ENCODE measurements around the gene ELOB. TPM values are rescaled to one million over a fixed set of nuclear protein-coding genes. Genes with fewer than 3 reads are reported as not detected.

The ELOB gene
- 237 and 248 TPM in 2 replicates for total RNA-seq (2021; fragmentation: NEBNext Ultra II Directional; extraction: Animal tissue kit (Norgen Biotek cat#: 25700))
- 1,357 and 1,702 TPM in 2 replicates for polyA plus RNA-seq (2011; rRNA removed)
- 705 TPM for polyA plus RNA-seq (2011; cell fraction: cytosol; rRNA removed)
- polyA plus RNA-seq (2011; cell fraction: nucleus; rRNA removed) = 474 TPM
- polyA plus RNA-seq (2012, experiment 1 of 2) = 292 to 520 TPM (median 401 TPM) in 4 replicates
- polyA plus RNA-seq (2012, experiment 2 of 2) = 2,300 TPM
- polyA plus RNA-seq (2013, experiment 1 of 2) = 136 TPM
- polyA plus RNA-seq (2013, experiment 2 of 2) = 134 TPM
- 86.0 and 133 TPM in 2 replicates for polyA minus RNA-seq (2011; rRNA and poly(A)+ RNA removed)
- 98.0 TPM for polyA minus RNA-seq (2011; cell fraction: cytosol; rRNA and poly(A)+ RNA removed)
- 84.9 TPM for polyA minus RNA-seq (2011; cell fraction: nucleus; rRNA and poly(A)+ RNA removed)
- long read RNA-seq, experiment 1, transcript ELOB-202 (3 exons, 997 nt) = major isoform, 124 of 219 reads
- long read RNA-seq, experiment 1, transcript ELOB-203 (4 exons, 991 nt) = minor isoform, 63 of 219 reads
- long read RNA-seq, experiment 1, partial matches to known transcripts = 17 of 219 reads
- long read RNA-seq, experiment 1, other reads (novel, unspliced or antisense) = 9 of 219 reads
- long read RNA-seq, experiment 2, transcript ELOB-202 (3 exons, 997 nt) = minor isoform, 9 of 28 reads
- long read RNA-seq, experiment 2, transcript ELOB-203 (4 exons, 991 nt) = major isoform, 19 of 28 reads
- long read RNA-seq, experiment 2, partial matches to known transcripts = 0 of 28 reads
- long read RNA-seq, experiment 2, other reads (novel, unspliced or antisense) = 0 of 28 reads

DNA sequence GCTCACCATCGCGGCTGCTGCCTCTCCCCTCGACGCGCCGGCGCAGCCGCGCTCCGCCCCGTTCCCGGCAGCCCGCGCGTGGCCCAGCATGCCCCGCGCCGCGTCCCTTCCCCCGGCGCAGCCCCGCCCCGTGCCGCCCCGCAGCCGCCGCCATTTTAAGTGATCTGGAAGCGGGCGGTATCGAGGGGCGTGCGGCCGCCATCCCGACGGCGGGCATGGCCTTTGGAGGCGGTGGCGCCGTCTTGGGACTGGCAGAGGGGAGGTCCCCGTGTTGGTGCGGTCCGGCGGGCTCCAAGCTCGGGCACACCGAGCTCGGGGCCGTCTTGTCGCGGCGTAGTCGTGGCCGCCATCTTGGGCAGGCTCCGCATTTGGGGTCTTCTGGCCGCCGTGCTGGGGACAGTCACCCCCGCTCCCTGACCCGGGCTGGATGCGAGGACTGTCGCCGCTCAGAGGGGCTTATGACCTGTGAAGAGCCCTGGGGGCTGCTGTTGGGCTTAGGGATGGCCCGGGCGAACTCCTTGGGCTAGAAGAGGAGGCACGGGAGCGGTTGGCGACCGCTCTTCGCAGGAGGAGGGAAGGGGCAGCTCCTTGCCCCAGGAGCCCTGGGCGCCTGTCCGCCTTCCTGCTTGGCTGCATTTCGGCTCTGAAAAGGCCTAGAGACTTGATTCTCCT lies at the start of gene ELOB:
Gene ELOB (minus strand): TSS at position 50 of the 672 bp plus-strand sequence. CDS start 41 bp downstream, at position 9.
- Histone ChIP-seq H3K79me1 (ENCODE audit: low read depth, low read length) (peaks cover 10% of the 10 kb centered on the region; the same call in 1 of the 2 replicates), H2BK12ac (ENCODE audit: low read depth, low read length) (peak within 1 kb of the TSS; percentile 44), H3K27ac (ENCODE audit: low read depth, low read length) (peak within 1 kb of the TSS; percentile 100), H3K4me2 (ENCODE audit: insufficient read depth in 1 of 2, low read depth in 2 of 2, low read length in 2 of 2) (peak within 1 kb of the TSS; percentile 88 to 94), H3K4me1 (replicated peaks in 1 of 4; ENCODE audit: control insufficient read depth in 3 of 4, insufficient read depth in 4 of 4, low read length in 3 of 4) (peaks cover 0 to 4% (median under 1%) of the 10 kb centered on the region in 4 experiments; a peak in 5 of 7 replicates), H3K79me2 (ENCODE audit: control insufficient read depth in 1 of 2, insufficient read depth in 2 of 2, low read length in 2 of 2) (peaks cover 12 to 34% of the 10 kb centered on the region in 2 experiments), H3K9me3 (ENCODE audit: insufficient read depth in 2 of 2, low read depth in 1 of 2, low read length in 1 of 2) (no peaks in the 10 kb centered on the region), H2BK120ac (replicated peaks; ENCODE audit: low read depth, low read length) (no peak within 1 kb of the TSS), H4K5ac (ENCODE audit: insufficient read length, low read depth, low read length) (peak within 1 kb of the TSS; percentile 99), H2BK5ac (ENCODE audit: low read depth, low read length) (peak within 1 kb of the TSS; percentile 98), H3K18ac (ENCODE audit: extremely low read depth, low read length) (peak within 1 kb of the TSS; percentile 76), H3K36me3 (ENCODE audit: control insufficient read depth in 2 of 4, insufficient read depth in 4 of 4, low read length in 3 of 4) (peaks cover 9 to 30% (median 15%) of the 10 kb centered on the region in 4 experiments; a peak in 5 of 8 replicates), H2BK15ac (ENCODE audit: low read length) (no peak within 1 kb of the TSS), H3K27me3 (replicated peaks in 1 of 4; ENCODE audit: control insufficient read depth in 3 of 4, extremely low read depth in 1 of 4, insufficient read depth in 3 of 4, low read length in 3 of 4) (no peaks in the 10 kb centered on the region; a peak in 1 of 7 replicates), H3K23ac (ENCODE audit: insufficient read length) (no peak within 1 kb of the TSS), H2AFZ (ENCODE audit: low read length) (no peak within 1 kb of the TSS), H3K4ac (replicated peaks; ENCODE audit: insufficient read length, low read depth, low read length) (peak within 1 kb of the TSS; percentile 96), H2AK5ac (ENCODE audit: low read depth, low read length) (peak within 1 kb of the TSS; percentile 87), H3K9ac (replicated peaks in 1 of 4; ENCODE audit: extremely low read depth in 1 of 4, low read depth in 3 of 4, low read length in 3 of 4) (peak within 1 kb of the TSS; percentile 97 to 100 (median 100)), H4K91ac (replicated peaks; ENCODE audit: insufficient read length, low read length) (peak within 1 kb of the TSS; percentile 96), H4K20me1 (replicated peaks in 1 of 2; ENCODE audit: control insufficient read depth in 1 of 2, insufficient read depth in 2 of 2, low read length in 2 of 2) (peaks cover 9 to 14% of the 10 kb centered on the region in 2 experiments), H3K14ac (ENCODE audit: insufficient read length) (no peak within 1 kb of the TSS), H3K4me3 (ENCODE audit: extremely low read depth in 1 of 4, insufficient read depth in 2 of 4, low read depth in 3 of 4, low read length in 4 of 4) (peak within 1 kb of the TSS; percentile 94 to 99 (median 96)), H3K23me2 (ENCODE audit: low read depth, low read length) (peaks cover 10% of the 10 kb centered on the region; the same call in 1 of the 2 replicates), H2BK20ac (ENCODE audit: low read length) (no peak within 1 kb of the TSS), H3K56ac (replicated peaks; ENCODE audit: insufficient read length, low read depth, low read length) (peak within 1 kb of the TSS; percentile 94), H4K8ac (ENCODE audit: extremely low read depth, insufficient read depth, low read length) (peak within 1 kb of the TSS; percentile 100)
- peak in 1 of 2 experiments; percentile 91 for DNase-seq (ENCODE audit: low read depth in 1 of 2, low spot score in 2 of 2)
- no peak for FAIRE-seq
- ChIA-PET CTCF (ENCODE audit: partially characterized antibody) (interaction anchor here (0.8 to 1.2 kb wide), 3 partner anchors 65 to 354 kb away, joined by 3 read pairs; no protein-coding TSS in a partner anchor), POLR2A (ENCODE audit: partially characterized antibody) (interaction anchor here (0.8 to 9.5 kb wide), 21 partner anchors 8 to 148 kb away, joined by 3 to 180 read pairs (median 4); partner anchors contain the start of genes KCTD5, PRSS21 and SRRM2)
- 2% methylated on average over 37 of the region's 70 CpGs; no CpG with 5 or more reads in 1 of the 2 experiments for WGBS, 2 experiments (ENCODE audit: extremely low coverage in 1 of 2, insufficient coverage in 1 of 2, insufficient read length in 1 of 2, insufficient replicate concordance in 2 of 2, low coverage in 1 of 2, low lambda C conversion rate in 2 of 2, missing lambda C conversion rate in 1 of 2)
- TF ChIP-seq RNF2 (IDR thresholded peaks at IDR 0.05; ENCODE audit: borderline replicate concordance, low read depth, low read length, missing control alignments, poor library complexity, severe bottlenecking) = no peak
- peak; percentile 80 for TF ChIP-seq POLR2AphosphoS5 (IDR thresholded peaks at IDR 0.05; ENCODE audit: low read depth, low read length)
- TF ChIP-seq POLR2A (IDR thresholded peaks at IDR 0.05; ENCODE audit: control extremely low read depth in 1 of 2, low read depth in 2 of 2, low read length in 2 of 2) = peak; percentile 72 to 86; a peak in 2 of 3 replicates
- TF ChIP-seq CBX8 (IDR thresholded peaks at IDR 0.05; ENCODE audit: borderline replicate concordance, low read depth, low read length) = no peak
- TF ChIP-seq SP4 (IDR thresholded peaks at IDR 0.05; ENCODE audit: low read length) = peak; percentile 49; the same call in 1 of the 2 replicates
- no peak for TF ChIP-seq EGR1 (IDR thresholded peaks at IDR 0.05; ENCODE audit: borderline replicate concordance, low read depth, low read length)
